ENCODE measurements around the gene ZNF511.

ZNF511 gene

GRCh38 chr10:133292919-133293809 is 15.6 kb upstream of the ZNF511 start:
- no peak for DNase-seq (ENCODE audit: low read depth in 2 of 3, low spot score in 2 of 3)

GRCh38 chr10:133293810-133294119 is 14.9 kb upstream of the ZNF511 start:
- DNase-seq (ENCODE audit: low read depth in 2 of 3, low spot score in 2 of 3): no peak

GRCh38 chr10:133294189-133294588 is 14.5 kb upstream of the ZNF511 start:
- no peak for DNase-seq (ENCODE audit: low read depth in 2 of 3, low spot score in 2 of 3)

GRCh38 chr10:133295426-133296320 is 13.0 kb upstream of the ZNF511 start:
- DNase-seq (ENCODE audit: low read depth in 2 of 3, low spot score in 2 of 3): no peak

GRCh38 chr10:133297504-133297903 is 11.2 kb upstream of the ZNF511 start:
- no peak for DNase-seq (ENCODE audit: low read depth in 2 of 3, low spot score in 2 of 3)

GRCh38 chr10:133298466-133298865 is 10.2 kb upstream of the ZNF511 start:
- DNase-seq (ENCODE audit: low read depth in 2 of 3, low spot score in 2 of 3): no peak

- no peak for DNase-seq (ENCODE audit: low read depth in 2 of 3, low spot score in 2 of 3)
Observed at GRCh38 chr10:133299224-133299623, 9.5 kb upstream of the ZNF511 start.

- DNase-seq (ENCODE audit: low read depth in 2 of 3, low spot score in 2 of 3): no peak
Observed at GRCh38 chr10:133299738-133300137, 9.0 kb upstream of the ZNF511 start.

GRCh38 chr10:133302230-133302629 is 6.5 kb upstream of the ZNF511 start:
- no peak for DNase-seq (ENCODE audit: low read depth in 2 of 3, low spot score in 2 of 3)

- DNase-seq (ENCODE audit: low read depth in 2 of 3, low spot score in 2 of 3): no peak
Observed at GRCh38 chr10:133303206-133303605, 5.5 kb upstream of the ZNF511 start.

GRCh38 chr10:133306097-133306476 is 2.6 kb upstream of the ZNF511 start:
- DNase-seq (ENCODE audit: low read depth in 2 of 3, low spot score in 2 of 3): no peak

- DNase-seq (ENCODE audit: low read depth in 2 of 3, low spot score in 2 of 3): no peak
Observed at GRCh38 chr10:133306941-133307379, 1.8 kb upstream of the ZNF511 start.

- peak in 2 of 3 experiments; percentile 38 to 59 for DNase-seq (ENCODE audit: low read depth in 2 of 3, low spot score in 2 of 3)
Observed at GRCh38 chr10:133307776-133308420, 816 bp upstream of the ZNF511 start.

- peak; percentile 83 to 92 (median 84) for DNase-seq (ENCODE audit: low read depth in 2 of 3, low spot score in 2 of 3)
Observed at GRCh38 chr10:133309100-133309719, 496 bp downstream of the ZNF511 start.

GRCh38 chr10:133309720-133310398 is 1.1 kb downstream of the ZNF511 start:
- no peak for DNase-seq (ENCODE audit: low read depth in 2 of 3, low spot score in 2 of 3)

GRCh38 chr10:133310399-133310755 is 1.7 kb downstream of the ZNF511 start:
- DNase-seq (ENCODE audit: low read depth in 2 of 3, low spot score in 2 of 3): no peak

GRCh38 chr10:133310789-133311188 is 2.1 kb downstream of the ZNF511 start:
- DNase-seq (ENCODE audit: low read depth in 2 of 3, low spot score in 2 of 3): no peak

- no peak for DNase-seq (ENCODE audit: low read depth in 2 of 3, low spot score in 2 of 3)
Observed at GRCh38 chr10:133311570-133311969, 2.9 kb downstream of the ZNF511 start.

GRCh38 chr10:133312016-133312768 is 3.5 kb downstream of the ZNF511 start:
- DNase-seq (ENCODE audit: low read depth in 2 of 3, low spot score in 2 of 3): no peak

- no peak for DNase-seq (ENCODE audit: low read depth in 2 of 3, low spot score in 2 of 3)
Observed at GRCh38 chr10:133312769-133313145, 4.0 kb downstream of the ZNF511 start.

Measured in activated CD8-positive, alpha-beta memory T cell treated with anti-CD3 and anti-CD28 coated beads for 48 hours (primary cell).